Memory B cell (primary cell): ENCODE measurements around the gene DMD.

Source experiments
- ATAC-seq: fragments of 150-1000 bp; cut with Tn5 transposase; 2 replicates; pipeline ENCODE4 v1.10.0; 2021; ENCODE audit warnings: low read depth, mild to moderate bottlenecking, moderate library complexity
- DNase-seq, 2 donors: peaks; one replicate each; pipeline ENCODE4 v3.0.0; 2022; ENCODE audit warnings: low spot score in 2 of 2
- H3K27ac Mint-ChIP-seq: one replicate; pipeline ENCODE4 v1.8.0; 2022; ENCODE audit warnings: mild to moderate bottlenecking, moderate library complexity, mixed read lengths
- H3K27me3 Mint-ChIP-seq: one replicate; pipeline ENCODE4 v1.8.0; 2022; ENCODE audit warnings: mixed read lengths
- H3K36me3 Mint-ChIP-seq: one replicate; pipeline ENCODE4 v1.8.0; 2022; ENCODE audit warnings: mild to moderate bottlenecking, mixed read lengths
- H3K4me1 Mint-ChIP-seq: one replicate; pipeline ENCODE4 v1.8.0; 2022; ENCODE audit warnings: mixed read lengths
- H3K4me3 Mint-ChIP-seq: one replicate; pipeline ENCODE4 v1.8.0; 2022; ENCODE audit warnings: mild to moderate bottlenecking, moderate library complexity, mixed read lengths
- H3K9me3 Mint-ChIP-seq: one replicate; pipeline ENCODE4 v1.8.0; 2022; ENCODE audit warnings: mixed read lengths

DMD gene

DNA sequence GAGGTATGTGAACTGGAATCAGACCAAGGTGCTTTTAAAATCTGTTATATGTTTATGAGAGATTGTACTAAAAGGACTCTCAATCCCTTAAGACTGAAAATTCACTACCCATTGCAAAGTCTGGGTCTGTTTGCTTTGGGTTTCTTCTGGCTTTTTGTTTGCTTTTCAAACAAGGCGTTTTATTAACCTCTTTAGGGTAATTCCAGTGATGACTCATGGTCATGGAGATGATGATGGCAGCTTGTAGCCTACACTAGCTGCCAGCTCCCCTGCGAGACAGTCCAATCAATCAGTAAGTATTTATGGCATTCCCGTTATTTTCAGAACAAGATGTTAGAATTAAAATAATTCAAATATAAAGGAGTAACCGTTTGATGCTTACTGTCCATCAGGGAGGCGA lies 1495.7 kb downstream of the DMD start:
- no peaks in the 10 kb centered on the region for H3K27me3 Mint-ChIP-seq
- H3K27ac Mint-ChIP-seq: no peak overlapping the region
- ATAC-seq (no peak), DNase-seq (no peak)
- no peaks in the 10 kb centered on the region for H3K36me3 Mint-ChIP-seq
- no peaks in the 10 kb centered on the region for H3K9me3 Mint-ChIP-seq
- no peak overlapping the region for H3K4me3 Mint-ChIP-seq
- H3K4me1 Mint-ChIP-seq: no peaks in the 10 kb centered on the region

DNA sequence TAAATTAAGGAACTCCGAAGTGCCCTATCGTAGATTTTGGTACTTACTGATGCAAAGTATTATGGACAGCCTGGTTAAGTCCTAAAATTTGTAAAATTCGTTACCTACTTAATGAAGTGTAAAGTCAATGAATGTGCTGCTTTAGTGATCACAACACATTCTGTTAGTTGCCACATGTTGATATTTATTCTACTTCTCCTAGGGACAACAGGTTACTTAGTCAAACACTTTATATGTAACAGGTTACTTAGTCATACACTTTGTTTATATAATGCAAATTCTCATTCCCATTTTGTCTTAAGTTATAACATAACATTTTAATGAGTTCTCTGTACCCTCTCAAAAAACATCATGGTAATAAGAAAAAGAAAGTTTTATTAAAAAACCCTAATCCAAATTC lies 1496.6 kb downstream of the DMD start:
- no peaks in the 10 kb centered on the region for H3K4me1 Mint-ChIP-seq
- no peak overlapping the region for H3K27ac Mint-ChIP-seq
- DNase-seq (no peak), ATAC-seq (no peak)
- no peaks in the 10 kb centered on the region for H3K36me3 Mint-ChIP-seq
- no peak overlapping the region for H3K4me3 Mint-ChIP-seq
- H3K9me3 Mint-ChIP-seq: no peaks in the 10 kb centered on the region
- H3K27me3 Mint-ChIP-seq: no peaks in the 10 kb centered on the region

DNA sequence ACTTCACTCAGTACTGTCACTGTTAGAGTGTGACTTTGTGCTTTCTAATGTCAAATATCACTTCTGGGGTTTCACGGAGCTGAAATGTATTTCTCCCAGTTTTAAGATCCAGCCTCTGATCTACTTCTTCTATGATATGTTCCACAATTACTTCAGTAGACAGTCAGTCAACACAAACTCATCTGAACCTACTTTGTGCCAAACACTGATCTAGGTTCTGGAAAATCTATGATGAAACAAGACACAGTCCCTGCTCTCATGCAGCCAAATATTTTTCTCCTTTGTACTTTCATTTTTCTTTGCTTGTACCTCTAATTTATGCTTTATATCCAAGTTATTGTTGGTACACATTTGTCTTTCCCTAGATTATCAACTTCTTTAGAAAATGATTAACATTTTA lies 1498.2 kb downstream of the DMD start:
- no peak for DNase-seq
- no peak for ATAC-seq
- Mint-ChIP-seq H3K36me3 (no peaks in the 10 kb centered on the region), H3K4me1 (no peaks in the 10 kb centered on the region), H3K27ac (no peak overlapping the region), H3K27me3 (no peaks in the 10 kb centered on the region), H3K4me3 (no peak overlapping the region), H3K9me3 (no peaks in the 10 kb centered on the region)

DNA sequence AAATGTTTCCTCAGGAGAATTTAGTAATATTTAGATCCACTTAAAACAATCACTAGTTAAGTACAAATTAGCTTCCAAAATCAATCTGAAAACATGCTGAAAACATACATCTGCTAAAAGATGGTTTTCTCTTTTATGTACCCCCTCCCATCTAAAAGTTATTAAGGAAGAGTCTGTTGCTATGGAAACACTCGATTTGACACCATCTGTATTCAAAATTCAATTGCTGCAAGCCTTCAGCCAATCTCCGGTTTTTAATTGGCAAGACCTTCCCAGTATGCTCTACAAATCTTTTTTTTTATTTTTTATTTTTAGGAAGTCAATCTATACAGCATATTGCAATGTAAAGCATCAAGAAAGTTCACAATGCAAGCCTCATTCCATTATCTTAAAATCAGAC lies 1500.2 kb downstream of the DMD start:
- ATAC-seq (no peak), DNase-seq (no peak)
- Mint-ChIP-seq H3K36me3 (no peaks in the 10 kb centered on the region), H3K4me1 (no peaks in the 10 kb centered on the region), H3K9me3 (no peaks in the 10 kb centered on the region), H3K27me3 (no peaks in the 10 kb centered on the region), H3K27ac (no peak overlapping the region), H3K4me3 (no peak overlapping the region)

DNA sequence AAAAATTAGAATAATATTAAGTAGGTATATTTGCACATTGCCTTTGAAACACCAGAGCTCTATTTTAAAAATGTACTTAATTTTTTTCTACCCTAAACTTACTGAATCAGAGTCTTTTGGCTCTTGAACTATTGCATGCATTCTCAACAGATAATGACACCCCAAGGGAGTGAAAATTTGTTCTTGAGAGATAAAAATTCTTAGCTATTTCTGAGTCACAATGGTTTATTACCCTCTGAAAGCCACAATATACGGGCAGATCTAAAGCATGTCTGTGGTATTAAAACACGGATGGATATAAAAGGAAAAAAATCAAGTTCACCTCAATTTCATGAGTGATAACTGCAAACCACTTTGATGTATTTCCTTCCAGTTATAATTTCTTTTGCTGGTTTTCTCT lies 1503.2 kb downstream of the DMD start:
- Mint-ChIP-seq H3K27me3 (no peaks in the 10 kb centered on the region), H3K4me1 (no peaks in the 10 kb centered on the region), H3K36me3 (no peaks in the 10 kb centered on the region), H3K9me3 (no peaks in the 10 kb centered on the region), H3K4me3 (no peak overlapping the region), H3K27ac (no peak overlapping the region)
- DNase-seq: no peak
- no peak for ATAC-seq

DNA sequence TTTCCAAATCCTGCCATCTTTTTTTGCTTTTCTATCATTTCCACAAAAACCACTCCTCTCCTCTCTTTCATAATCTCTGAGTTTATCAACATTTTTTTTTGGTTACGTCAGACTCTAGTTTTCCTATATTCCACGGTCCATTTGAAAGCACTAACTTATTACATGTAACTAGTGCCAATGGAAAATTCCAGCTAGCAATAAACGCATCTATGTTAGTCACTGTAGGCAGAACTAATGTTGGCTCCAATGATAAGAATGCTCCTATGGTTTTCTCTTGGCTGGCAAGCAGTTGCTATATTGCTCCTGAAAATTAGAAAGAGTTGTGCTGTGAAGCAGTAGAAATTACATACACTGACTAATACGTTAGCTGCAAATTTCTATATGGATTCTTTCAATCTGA lies 1504.9 kb downstream of the DMD start:
- no peaks in the 10 kb centered on the region for H3K27me3 Mint-ChIP-seq
- H3K36me3 Mint-ChIP-seq: no peaks in the 10 kb centered on the region
- H3K27ac Mint-ChIP-seq: no peak overlapping the region
- no peaks in the 10 kb centered on the region for H3K4me1 Mint-ChIP-seq
- DNase-seq (no peak), ATAC-seq (no peak)
- H3K4me3 Mint-ChIP-seq: no peak overlapping the region
- H3K9me3 Mint-ChIP-seq: peaks cover 2% of the 10 kb centered on the region

DNA sequence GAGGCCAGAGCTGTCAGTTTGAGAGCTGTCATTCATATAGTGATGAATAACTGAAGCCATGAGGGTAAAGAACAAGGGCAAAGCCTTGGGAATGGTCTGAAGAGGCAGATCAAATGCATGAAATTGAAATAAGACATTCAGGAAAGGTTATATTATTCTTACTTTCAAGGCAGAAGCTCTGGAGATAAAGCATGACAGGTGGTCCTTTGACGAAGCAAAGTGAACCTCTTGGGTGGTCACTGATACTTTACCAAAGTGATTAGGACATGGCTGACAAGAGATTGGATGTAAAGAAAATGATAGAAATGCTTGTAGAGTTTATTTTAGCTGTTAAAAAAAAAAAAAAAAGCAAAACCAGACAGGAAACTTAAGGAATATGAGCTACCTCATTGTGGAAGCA lies 1505.5 kb downstream of the DMD start:
- Mint-ChIP-seq H3K4me1 (no peaks in the 10 kb centered on the region), H3K27me3 (no peaks in the 10 kb centered on the region), H3K27ac (no peak overlapping the region), H3K36me3 (no peaks in the 10 kb centered on the region), H3K4me3 (no peak overlapping the region), H3K9me3 (peaks cover 4% of the 10 kb centered on the region)
- ATAC-seq (no peak), DNase-seq (no peak)

DNA sequence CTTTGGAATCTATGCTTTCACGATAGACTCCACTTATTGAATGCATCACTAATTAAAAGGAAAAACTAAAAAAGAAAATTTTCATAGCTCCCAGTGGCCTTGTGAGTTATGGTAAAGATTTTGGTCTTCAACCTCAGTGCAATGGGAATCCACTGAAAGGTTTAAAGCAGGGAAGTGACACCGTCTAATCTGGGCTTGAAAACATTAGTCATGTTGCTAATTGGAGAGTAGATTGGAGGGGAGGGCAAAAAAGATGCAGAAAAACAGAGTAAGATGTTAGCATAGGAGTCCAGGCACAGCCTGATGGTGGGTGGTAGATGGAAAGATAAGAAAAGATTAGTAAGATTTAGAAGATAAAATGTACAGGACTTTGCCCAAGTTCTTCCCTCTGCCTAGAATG lies 1506.4 kb downstream of the DMD start:
- H3K4me3 Mint-ChIP-seq: no peak overlapping the region
- H3K4me1 Mint-ChIP-seq: no peaks in the 10 kb centered on the region
- DNase-seq (no peak), ATAC-seq (no peak)
- H3K9me3 Mint-ChIP-seq: peaks cover 4% of the 10 kb centered on the region
- no peaks in the 10 kb centered on the region for H3K27me3 Mint-ChIP-seq
- no peaks in the 10 kb centered on the region for H3K36me3 Mint-ChIP-seq
- H3K27ac Mint-ChIP-seq: no peak overlapping the region

DNA sequence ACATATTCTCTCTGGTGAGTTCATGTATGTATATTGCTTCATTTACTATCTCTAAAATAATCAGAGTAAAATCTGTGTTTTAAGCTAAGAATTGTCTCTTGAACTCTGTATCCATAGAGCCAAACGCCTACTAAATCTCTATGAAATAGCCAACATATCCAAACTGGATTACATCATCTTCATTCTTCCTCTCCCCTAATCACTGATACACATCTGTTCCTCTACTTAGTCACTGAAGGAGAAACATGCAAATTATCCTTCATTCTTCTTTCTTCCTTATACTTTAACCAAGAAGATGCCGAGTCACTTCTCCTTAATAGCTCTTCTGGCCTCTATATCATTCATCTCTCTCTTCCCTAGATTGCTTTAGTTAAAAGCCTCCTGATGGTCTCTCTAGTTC lies 1509.1 kb downstream of the DMD start:
- no peaks in the 10 kb centered on the region for H3K36me3 Mint-ChIP-seq
- peaks cover 4% of the 10 kb centered on the region for H3K9me3 Mint-ChIP-seq
- H3K4me3 Mint-ChIP-seq: no peak overlapping the region
- no peaks in the 10 kb centered on the region for H3K27me3 Mint-ChIP-seq
- ATAC-seq (no peak), DNase-seq (no peak)
- H3K4me1 Mint-ChIP-seq: no peaks in the 10 kb centered on the region
- H3K27ac Mint-ChIP-seq: no peak overlapping the region

DNA sequence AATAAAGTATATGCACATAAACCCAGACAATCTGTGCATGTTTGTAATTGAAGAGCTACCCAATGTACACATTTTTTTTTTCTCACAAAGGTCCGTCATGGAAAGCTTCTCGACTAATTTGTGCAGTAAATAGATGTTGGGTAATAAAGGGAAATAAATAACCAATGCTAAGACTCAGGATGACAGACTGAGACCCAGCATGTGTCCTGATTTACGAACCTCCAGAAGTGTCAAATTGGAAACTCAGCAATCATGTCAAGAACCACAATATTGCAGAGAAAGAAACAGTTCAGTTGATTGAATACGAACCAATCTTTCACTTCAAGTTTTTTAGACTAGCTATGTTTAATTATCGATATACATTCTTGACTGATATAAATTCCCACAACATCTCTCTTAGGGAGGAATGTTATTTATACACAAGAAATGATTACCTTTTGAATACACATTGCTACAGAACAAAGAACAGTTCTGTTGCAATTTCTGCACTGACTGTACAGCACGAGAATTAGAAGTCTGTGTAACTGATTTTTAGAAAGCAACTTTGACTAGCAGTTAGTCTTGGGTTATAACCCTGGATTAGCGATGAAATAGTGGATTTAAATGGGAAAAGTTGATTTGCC lies 1513.9 kb downstream of the DMD start:
- H3K27ac Mint-ChIP-seq: no peak overlapping the region
- DNase-seq: no peak
- no peaks in the 10 kb centered on the region for H3K4me1 Mint-ChIP-seq
- H3K36me3 Mint-ChIP-seq: no peaks in the 10 kb centered on the region
- ATAC-seq: no peak
- peaks cover 6% of the 10 kb centered on the region for H3K9me3 Mint-ChIP-seq
- H3K27me3 Mint-ChIP-seq: no peaks in the 10 kb centered on the region
- H3K4me3 Mint-ChIP-seq: no peak overlapping the region

DNA sequence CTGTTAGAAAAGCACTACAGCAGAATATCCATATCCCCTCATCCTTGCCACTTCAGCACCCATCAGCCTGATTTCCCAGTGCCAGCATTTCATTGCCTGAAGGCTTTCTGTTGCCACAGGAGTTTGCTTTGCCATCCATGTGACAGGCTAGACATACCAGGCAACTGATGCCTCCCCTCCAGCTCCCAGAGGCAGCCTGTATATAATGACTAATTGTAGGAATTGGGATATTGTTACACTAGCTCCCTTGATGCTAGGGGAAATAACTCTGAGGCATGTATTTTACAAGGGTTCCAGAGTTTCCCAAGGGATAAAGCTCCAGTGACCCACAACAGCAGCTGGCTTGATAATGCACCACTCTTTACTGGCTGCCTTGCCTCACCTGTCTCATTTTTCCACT lies 1531.5 kb downstream of the DMD start:
- no peaks in the 10 kb centered on the region for H3K36me3 Mint-ChIP-seq
- DNase-seq (no peak), ATAC-seq (no peak)
- H3K4me3 Mint-ChIP-seq: no peak overlapping the region
- no peaks in the 10 kb centered on the region for H3K27me3 Mint-ChIP-seq
- H3K9me3 Mint-ChIP-seq: no peaks in the 10 kb centered on the region
- no peaks in the 10 kb centered on the region for H3K4me1 Mint-ChIP-seq
- H3K27ac Mint-ChIP-seq: no peak overlapping the region

DNA sequence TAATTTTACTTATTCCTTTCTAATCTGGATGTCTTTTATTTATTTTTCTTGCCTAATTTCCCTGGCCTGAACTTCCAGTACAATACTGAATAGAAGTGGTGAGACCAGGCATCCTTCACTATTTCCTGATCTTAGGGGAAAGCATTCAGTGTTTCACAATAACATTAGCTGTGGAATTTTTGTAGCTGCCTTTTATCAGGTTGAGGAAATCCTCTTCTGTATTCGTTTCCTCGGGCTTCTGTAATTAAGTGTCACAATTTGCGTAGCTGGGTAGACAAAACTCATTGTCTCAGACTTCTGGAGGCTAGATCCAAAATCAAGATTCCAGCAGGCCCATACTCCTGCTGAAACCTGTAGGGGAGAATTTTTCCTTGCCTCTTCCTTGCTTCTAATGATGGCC lies 1541.1 kb downstream of the DMD start:
- H3K27ac Mint-ChIP-seq: no peak overlapping the region
- DNase-seq (no peak), ATAC-seq (no peak)
- H3K9me3 Mint-ChIP-seq: peaks cover 3% of the 10 kb centered on the region
- no peak overlapping the region for H3K4me3 Mint-ChIP-seq
- no peaks in the 10 kb centered on the region for H3K4me1 Mint-ChIP-seq
- H3K27me3 Mint-ChIP-seq: no peaks in the 10 kb centered on the region
- no peaks in the 10 kb centered on the region for H3K36me3 Mint-ChIP-seq

DNA sequence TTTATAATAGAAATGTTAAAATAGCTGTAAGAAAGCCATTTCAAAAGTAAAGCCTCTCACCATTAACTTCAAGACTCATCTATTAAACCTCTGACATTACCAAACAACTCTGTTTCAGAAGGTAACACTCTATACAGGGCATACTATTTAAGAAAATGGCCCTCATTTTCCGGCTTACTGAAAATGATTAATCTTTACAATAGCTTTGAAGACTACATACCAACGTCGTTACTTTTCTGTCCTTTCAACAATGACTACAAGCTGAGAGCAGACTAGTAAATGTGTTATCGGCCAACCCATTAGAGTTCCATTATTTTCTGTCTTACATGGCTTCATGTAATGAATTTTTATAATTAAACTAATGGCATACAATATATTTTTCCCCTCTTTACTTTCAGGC lies 1545.9 kb downstream of the DMD start:
- Mint-ChIP-seq H3K27me3 (no peaks in the 10 kb centered on the region), H3K9me3 (peaks cover 2% of the 10 kb centered on the region), H3K4me3 (no peak overlapping the region), H3K4me1 (no peaks in the 10 kb centered on the region), H3K36me3 (no peaks in the 10 kb centered on the region), H3K27ac (no peak overlapping the region)
- ATAC-seq (no peak), DNase-seq (no peak)

DNA sequence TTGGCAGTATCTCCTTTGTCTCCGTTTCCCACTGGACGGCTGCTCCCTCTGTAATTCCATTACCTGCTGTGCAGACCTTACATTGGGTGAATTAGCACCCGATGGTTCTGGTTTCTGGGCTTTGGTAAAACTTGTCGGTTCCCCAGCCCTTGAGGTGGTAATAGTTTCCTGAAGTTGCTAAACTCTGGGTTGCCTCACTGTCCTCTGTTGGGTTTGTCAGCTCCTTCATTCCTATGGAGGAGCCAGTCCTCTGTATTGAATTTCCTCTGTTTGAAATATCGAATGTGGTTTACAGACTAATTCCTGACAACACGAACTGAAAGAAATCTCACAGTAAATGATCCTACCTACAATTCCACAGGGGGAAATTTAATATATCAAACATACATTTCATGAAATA lies 1548.2 kb downstream of the DMD start:
- Mint-ChIP-seq H3K4me1 (no peaks in the 10 kb centered on the region), H3K27me3 (no peaks in the 10 kb centered on the region), H3K36me3 (no peaks in the 10 kb centered on the region), H3K9me3 (no peaks in the 10 kb centered on the region), H3K27ac (no peak overlapping the region), H3K4me3 (no peak overlapping the region)
- ATAC-seq (no peak), DNase-seq (no peak)

DNA sequence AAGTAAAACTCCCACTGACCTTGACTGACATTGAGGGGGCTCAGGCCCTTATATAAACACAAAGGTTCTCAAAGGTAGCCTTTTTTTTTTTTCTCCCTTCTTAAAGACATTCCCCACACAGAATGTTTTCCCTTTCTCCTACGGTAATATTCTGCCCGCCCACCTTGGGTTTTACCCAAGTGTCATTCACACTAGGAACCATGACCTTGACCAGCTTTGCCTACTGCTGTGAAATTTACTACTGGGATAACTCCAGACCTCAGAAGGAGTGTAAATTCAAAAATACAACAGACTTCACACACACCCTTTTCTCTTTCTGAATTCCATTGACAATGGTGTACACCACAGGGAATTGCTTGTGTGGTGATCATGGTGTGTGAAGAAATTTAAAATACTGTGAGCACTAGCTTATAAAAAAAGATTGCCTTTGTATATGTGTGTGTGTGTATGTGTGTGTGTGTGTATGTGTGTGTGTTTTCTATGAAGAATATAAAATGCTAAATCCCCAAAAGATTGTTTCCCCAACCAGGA lies 1550.0 kb downstream of the DMD start:
- Mint-ChIP-seq H3K4me1 (no peaks in the 10 kb centered on the region), H3K27ac (no peak overlapping the region), H3K9me3 (no peaks in the 10 kb centered on the region), H3K4me3 (no peak overlapping the region), H3K36me3 (no peaks in the 10 kb centered on the region), H3K27me3 (no peaks in the 10 kb centered on the region)
- no peak for ATAC-seq
- no peak for DNase-seq
